ENCODE results near the gene RGS3.

RGS3 gene

GRCh38 chr9:113590991-113591898 is 127.7 kb downstream of the RGS3 start:
- Mint-ChIP-seq H3K27ac (no peak overlapping the region), H3K9me3 (no peaks in the 10 kb centered on the region), H3K4me1 (peaks cover 6% of the 10 kb centered on the region), H3K27me3 (no peaks in the 10 kb centered on the region), H3K4me3 (no peak overlapping the region), H3K36me3 (peaks cover 16% of the 10 kb centered on the region)
- DNase-seq (ENCODE audit: low spot score in 2 of 2), result peak; percentile 57 to 71
- peak; percentile 71 for ATAC-seq (ENCODE audit: low read depth)

- DNase-seq (ENCODE audit: low spot score in 2 of 2) (no peak), ATAC-seq (ENCODE audit: low read depth) (no peak)
- Mint-ChIP-seq H3K36me3 (peaks cover 21% of the 10 kb centered on the region), H3K4me1 (peaks cover 6% of the 10 kb centered on the region), H3K27ac (no peak overlapping the region), H3K9me3 (no peaks in the 10 kb centered on the region), H3K4me3 (no peak overlapping the region), H3K27me3 (no peaks in the 10 kb centered on the region)
Observed at GRCh38 chr9:113591899-113592625, 128.5 kb downstream of the RGS3 start.

GRCh38 chr9:113592876-113593575 is 129.5 kb downstream of the RGS3 start:
- Mint-ChIP-seq H3K4me3 (no peak overlapping the region), H3K27ac (no peak overlapping the region), H3K27me3 (no peaks in the 10 kb centered on the region), H3K36me3 (peaks cover 26% of the 10 kb centered on the region), H3K4me1 (peaks cover 6% of the 10 kb centered on the region), H3K9me3 (no peaks in the 10 kb centered on the region)
- no peak for DNase-seq (ENCODE audit: low spot score in 2 of 2)
- no peak for ATAC-seq (ENCODE audit: low read depth)

GRCh38 chr9:113593682-113594281 is 130.3 kb downstream of the RGS3 start:
- H3K27ac Mint-ChIP-seq, result no peak overlapping the region
- peaks cover 6% of the 10 kb centered on the region for H3K4me1 Mint-ChIP-seq
- H3K36me3 Mint-ChIP-seq, result peaks cover 26% of the 10 kb centered on the region
- no peaks in the 10 kb centered on the region for H3K27me3 Mint-ChIP-seq
- ATAC-seq (ENCODE audit: low read depth), result peak; percentile 29
- no peaks in the 10 kb centered on the region for H3K9me3 Mint-ChIP-seq
- DNase-seq (ENCODE audit: low spot score in 2 of 2), result no peak
- no peak overlapping the region for H3K4me3 Mint-ChIP-seq

- Mint-ChIP-seq H3K4me3 (no peak overlapping the region), H3K36me3 (peaks cover 26% of the 10 kb centered on the region), H3K27me3 (no peaks in the 10 kb centered on the region), H3K27ac (no peak overlapping the region), H3K4me1 (peaks cover 4% of the 10 kb centered on the region), H3K9me3 (no peaks in the 10 kb centered on the region)
- DNase-seq (ENCODE audit: low spot score in 2 of 2) (no peak), ATAC-seq (ENCODE audit: low read depth) (no peak)
Observed at GRCh38 chr9:113594484-113595299, 131.2 kb downstream of the RGS3 start.

GRCh38 chr9:113596616-113597320 is 133.2 kb downstream of the RGS3 start:
- Mint-ChIP-seq H3K9me3 (no peaks in the 10 kb centered on the region), H3K27ac (no peak overlapping the region), H3K36me3 (peaks cover 23% of the 10 kb centered on the region), H3K27me3 (no peaks in the 10 kb centered on the region), H3K4me1 (no peaks in the 10 kb centered on the region), H3K4me3 (no peak overlapping the region)
- no peak for DNase-seq (ENCODE audit: low spot score in 2 of 2)
- ATAC-seq (ENCODE audit: low read depth), result no peak

GRCh38 chr9:113597390-113598241 is 134.1 kb downstream of the RGS3 start:
- Mint-ChIP-seq H3K4me3 (no peak overlapping the region), H3K27me3 (no peaks in the 10 kb centered on the region), H3K9me3 (no peaks in the 10 kb centered on the region), H3K27ac (no peak overlapping the region), H3K4me1 (no peaks in the 10 kb centered on the region), H3K36me3 (peaks cover 23% of the 10 kb centered on the region)
- ATAC-seq (ENCODE audit: low read depth) (no peak), DNase-seq (ENCODE audit: low spot score in 2 of 2) (no peak)

GRCh38 chr9:113598451-113598850 is 134.9 kb downstream of the RGS3 start:
- H3K9me3 Mint-ChIP-seq, result no peaks in the 10 kb centered on the region
- H3K4me1 Mint-ChIP-seq, result no peaks in the 10 kb centered on the region
- H3K4me3 Mint-ChIP-seq, result no peak overlapping the region
- no peaks in the 10 kb centered on the region for H3K27me3 Mint-ChIP-seq
- peaks cover 23% of the 10 kb centered on the region for H3K36me3 Mint-ChIP-seq
- no peak for ATAC-seq (ENCODE audit: low read depth)
- no peak for DNase-seq (ENCODE audit: low spot score in 2 of 2)
- H3K27ac Mint-ChIP-seq, result no peak overlapping the region

- H3K4me3 Mint-ChIP-seq, result no peak overlapping the region
- H3K27me3 Mint-ChIP-seq, result no peaks in the 10 kb centered on the region
- no peak for DNase-seq (ENCODE audit: low spot score in 2 of 2)
- no peak for ATAC-seq (ENCODE audit: low read depth)
- peaks cover 23% of the 10 kb centered on the region for H3K36me3 Mint-ChIP-seq
- H3K9me3 Mint-ChIP-seq, result no peaks in the 10 kb centered on the region
- no peak overlapping the region for H3K27ac Mint-ChIP-seq
- no peaks in the 10 kb centered on the region for H3K4me1 Mint-ChIP-seq
Observed at GRCh38 chr9:113598883-113599282, 135.4 kb downstream of the RGS3 start.

- Mint-ChIP-seq H3K4me3 (no peak overlapping the region), H3K9me3 (no peaks in the 10 kb centered on the region), H3K4me1 (no peaks in the 10 kb centered on the region), H3K27me3 (no peaks in the 10 kb centered on the region), H3K27ac (no peak overlapping the region), H3K36me3 (peaks cover 23% of the 10 kb centered on the region)
- ATAC-seq (ENCODE audit: low read depth) (no peak), DNase-seq (ENCODE audit: low spot score in 2 of 2) (no peak)
Observed at GRCh38 chr9:113599646-113600022, 136.1 kb downstream of the RGS3 start.

- peaks cover 22% of the 10 kb centered on the region for H3K36me3 Mint-ChIP-seq
- H3K4me1 Mint-ChIP-seq, result no peaks in the 10 kb centered on the region
- H3K4me3 Mint-ChIP-seq, result no peak overlapping the region
- no peaks in the 10 kb centered on the region for H3K27me3 Mint-ChIP-seq
- no peaks in the 10 kb centered on the region for H3K9me3 Mint-ChIP-seq
- H3K27ac Mint-ChIP-seq, result no peak overlapping the region
- ATAC-seq (ENCODE audit: low read depth), result no peak
- no peak for DNase-seq (ENCODE audit: low spot score in 2 of 2)
Observed at GRCh38 chr9:113600023-113600823, 136.7 kb downstream of the RGS3 start.

Measured in memory B cell (primary cell).